BJ (cell line): Measurements from ENCODE around the gene PARVA. TPM values are rescaled to one million over a fixed set of nuclear protein-coding genes. Genes with fewer than 3 reads are reported as not detected.
"Not testable (repeated sequence)": the region's sequence is repeated elsewhere in the genome, so short reads cannot be mapped to it uniquely, and the experiment has no call there.

ENCODE experiments used
- CTCF ChIA-PET: fragments of 350-600 bp; formaldehyde crosslinking; extraction: SDS; loops from one replicate; lab custom pipeline; 2021; ENCODE audit warnings: antibody characterized with exemption, inconsistent platforms; lab: Yijun Ruan, JAX
- POLR2A ChIA-PET: fragments of 300-600 bp; sonication (Branson Sonifier 250); formaldehyde crosslinking; extraction: SDS; loops from one replicate; lab custom pipeline; 2021; ENCODE audit warnings: antibody characterized with exemption; lab: Charles Lee
- DNase-seq: peaks from one replicate; pipeline ENCODE4 v3.0.0-alpha.2; 2011; ENCODE audit warnings: low read depth
- H3K27me3 ChIP-seq: 2 replicates; pipeline ENCODE4 v1.6.0; 2011; ENCODE audit warnings: low read length; ENCODE audit not compliant: control insufficient read depth, insufficient read depth
- H3K36me3 ChIP-seq: 2 replicates; pipeline ENCODE4 v1.5.1; 2011; ENCODE audit warnings: low read length; ENCODE audit not compliant: control insufficient read depth, insufficient read depth
- H3K4me3 ChIP-seq: 2 replicates; pipeline ENCODE4 v1.5.1; 2011; ENCODE audit warnings: low read depth, mild to moderate bottlenecking, control low read depth, low read length
- polyA plus RNA-seq: library from polyadenylated mRNA; depleted of rRNA; stranded (reverse); fragments of >200 nt; gene quantifications from 2 replicates; pipeline ENCODE4 v1.2.3, GENCODE V29; 2011
- TF ChIP-seq, protein P1 (sequence below): IDR thresholded peaks from 2 replicates; pipeline ENCODE4 v1.5.1; 2011; ENCODE audit warnings: low read depth, mild to moderate bottlenecking, control low read depth, inconsistent platforms, low read length, moderate library complexity; ENCODE audit not compliant: insufficient read depth

The PARVA gene
- polyA plus RNA-seq, 1 experiment = 143 TPM

DNA sequence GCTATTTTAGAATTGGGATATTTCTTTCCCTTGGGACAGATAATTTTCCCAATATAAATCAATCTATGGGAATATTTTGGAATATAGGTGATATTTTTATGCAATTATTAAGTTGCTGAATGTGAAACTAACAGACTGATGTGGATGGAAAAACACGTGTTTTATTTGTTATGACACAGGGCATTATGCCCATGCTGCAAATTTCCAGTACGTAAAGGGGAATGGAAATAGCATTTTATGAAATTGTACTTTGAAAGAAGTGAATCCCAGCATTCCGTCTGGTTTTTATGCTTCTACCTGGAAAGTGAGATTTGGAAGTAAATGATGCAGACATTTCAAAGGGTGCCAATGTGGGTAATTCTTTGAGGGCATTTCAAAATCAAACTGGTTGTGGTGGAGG lies 142.7 kb downstream of the PARVA start:
- Histone ChIP-seq H3K36me3 (peaks cover 26% of the 10 kb centered on the region), H3K27me3 (no peaks in the 10 kb centered on the region), H3K4me3 (no peak overlapping the region)
- CTCF ChIA-PET = no interaction called here
- no peak for DNase-seq
- TF ChIP-seq, protein P1, sequence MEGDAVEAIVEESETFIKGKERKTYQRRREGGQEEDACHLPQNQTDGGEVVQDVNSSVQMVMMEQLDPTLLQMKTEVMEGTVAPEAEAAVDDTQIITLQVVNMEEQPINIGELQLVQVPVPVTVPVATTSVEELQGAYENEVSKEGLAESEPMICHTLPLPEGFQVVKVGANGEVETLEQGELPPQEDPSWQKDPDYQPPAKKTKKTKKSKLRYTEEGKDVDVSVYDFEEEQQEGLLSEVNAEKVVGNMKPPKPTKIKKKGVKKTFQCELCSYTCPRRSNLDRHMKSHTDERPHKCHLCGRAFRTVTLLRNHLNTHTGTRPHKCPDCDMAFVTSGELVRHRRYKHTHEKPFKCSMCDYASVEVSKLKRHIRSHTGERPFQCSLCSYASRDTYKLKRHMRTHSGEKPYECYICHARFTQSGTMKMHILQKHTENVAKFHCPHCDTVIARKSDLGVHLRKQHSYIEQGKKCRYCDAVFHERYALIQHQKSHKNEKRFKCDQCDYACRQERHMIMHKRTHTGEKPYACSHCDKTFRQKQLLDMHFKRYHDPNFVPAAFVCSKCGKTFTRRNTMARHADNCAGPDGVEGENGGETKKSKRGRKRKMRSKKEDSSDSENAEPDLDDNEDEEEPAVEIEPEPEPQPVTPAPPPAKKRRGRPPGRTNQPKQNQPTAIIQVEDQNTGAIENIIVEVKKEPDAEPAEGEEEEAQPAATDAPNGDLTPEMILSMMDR = no peak
- POLR2A ChIA-PET = no interaction called here

DNA sequence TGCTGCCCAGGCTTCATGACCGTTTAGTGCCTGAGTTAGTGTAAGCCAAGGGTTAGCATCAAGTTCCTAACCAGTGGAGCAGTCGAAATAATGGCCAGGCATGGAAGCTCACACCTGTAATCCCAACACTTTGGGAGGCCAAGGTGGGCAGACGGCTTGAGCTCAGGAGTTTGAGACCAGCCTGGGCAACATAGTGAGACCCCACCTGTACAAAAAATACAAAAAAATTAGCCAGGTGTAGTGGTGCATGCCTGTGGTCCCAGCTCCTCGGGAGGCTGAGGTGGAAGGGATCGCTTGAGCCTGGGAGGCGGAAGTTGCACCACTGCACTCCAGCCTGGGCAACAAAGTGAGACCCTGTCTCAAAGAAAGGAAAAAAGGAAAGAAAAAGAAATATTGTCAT lies 143.2 kb downstream of the PARVA start:
- DNase-seq, H3K27me3 ChIP-seq, POLR2A ChIA-PET, CTCF ChIA-PET, H3K4me3 ChIP-seq: not testable (repeated sequence)
- H3K36me3 ChIP-seq = peaks cover 26% of the 10 kb centered on the region

DNA sequence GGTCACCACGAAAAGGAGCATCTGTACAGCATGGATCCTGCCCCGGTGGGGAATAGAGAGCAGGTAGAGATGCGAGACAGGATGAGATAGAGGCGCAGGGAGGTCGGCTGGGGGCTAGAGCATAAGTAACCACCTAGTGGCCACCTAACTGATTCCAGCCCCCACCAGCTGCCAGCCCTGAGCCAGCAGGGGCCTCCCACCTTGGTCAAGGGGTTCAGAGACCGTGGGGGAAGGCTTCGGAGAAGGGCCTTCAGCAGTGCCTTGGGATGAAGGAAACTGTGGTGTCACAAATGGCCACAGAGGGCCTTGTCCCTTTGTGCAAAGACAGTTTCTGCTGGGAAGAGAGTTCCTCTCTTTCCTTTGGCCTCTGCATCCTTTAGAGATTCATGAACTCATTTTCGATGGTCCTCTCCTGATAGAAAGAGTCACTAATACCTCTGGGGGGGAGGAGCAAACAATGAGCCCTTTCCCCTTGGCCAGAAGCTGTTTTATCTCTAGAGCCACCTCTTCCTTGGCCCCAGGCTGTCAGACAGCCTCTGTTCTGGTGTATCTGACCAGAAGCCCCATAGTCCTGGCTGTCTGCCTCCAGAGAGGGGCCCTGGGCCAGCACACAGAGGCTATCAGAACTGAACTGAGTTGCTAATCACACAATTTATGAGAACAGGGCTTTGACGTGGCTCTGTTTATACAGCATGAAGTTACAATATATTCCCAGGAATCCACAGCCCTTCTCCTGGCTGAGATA lies 146.0 kb downstream of the PARVA start:
- ChIA-PET POLR2A (no interaction called here), CTCF (no interaction called here)
- peaks cover 16% of the 10 kb centered on the region for H3K36me3 ChIP-seq
- TF ChIP-seq, protein P1 = no peak
- no peaks in the 10 kb centered on the region for H3K27me3 ChIP-seq
- no peak for DNase-seq
- H3K4me3 ChIP-seq = no peak overlapping the region

DNA sequence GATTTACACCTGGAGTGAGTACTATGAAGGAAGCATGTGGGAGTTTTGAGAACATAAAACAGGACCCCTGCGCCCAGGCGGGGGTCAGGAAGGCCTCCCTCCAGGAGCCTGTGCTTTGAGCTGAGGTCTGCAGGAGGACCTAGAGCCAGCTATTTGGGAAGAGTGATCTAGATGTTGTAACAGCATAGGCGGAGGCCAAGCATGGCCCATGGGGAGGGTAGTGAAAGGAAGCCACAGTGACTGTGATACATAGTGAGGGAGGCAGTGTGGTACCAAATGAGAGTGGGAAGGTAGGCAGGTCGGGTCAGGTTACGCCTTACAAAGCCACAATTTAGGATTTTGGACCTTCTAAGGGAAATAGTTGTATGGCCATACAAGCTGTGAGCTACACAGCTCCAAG lies 147.5 kb downstream of the PARVA start:
- no peak for DNase-seq
- TF ChIP-seq, protein P1 = no peak
- CTCF ChIA-PET = no interaction called here

DNA sequence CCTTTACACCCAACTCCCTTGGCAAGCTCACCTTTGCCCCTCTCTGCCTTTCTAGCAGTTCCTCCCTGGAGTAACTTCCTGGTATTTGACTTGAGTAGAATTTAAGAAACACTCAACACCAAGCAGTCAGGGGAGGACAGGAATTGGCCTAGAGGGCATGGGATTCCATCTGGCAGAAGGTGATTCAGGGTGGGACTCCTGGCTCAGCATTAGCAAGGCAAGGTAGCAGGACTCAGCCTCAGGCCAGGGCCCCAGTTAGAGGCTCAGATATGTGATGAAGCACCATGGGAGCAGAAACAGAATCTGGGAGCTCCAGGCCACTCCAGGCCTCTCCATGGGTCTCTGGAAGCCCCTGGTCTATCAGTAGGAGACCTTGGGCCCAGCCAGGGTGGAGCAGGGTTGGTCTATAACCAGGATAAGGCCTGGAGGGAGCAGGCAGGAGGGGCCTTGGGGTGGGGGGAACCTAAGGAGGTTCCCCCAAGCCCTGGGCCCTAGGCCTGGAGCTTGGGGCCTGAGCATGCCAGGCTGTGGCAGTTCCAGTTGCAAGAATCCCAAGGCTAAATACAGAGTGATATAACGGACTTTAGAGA lies 148.2 kb downstream of the PARVA start:
- POLR2A ChIA-PET = no interaction called here
- CTCF ChIA-PET = no interaction called here
- Histone ChIP-seq H3K4me3 (no peak overlapping the region), H3K27me3 (no peaks in the 10 kb centered on the region), H3K36me3 (peaks cover 8% of the 10 kb centered on the region)
- TF ChIP-seq, protein P1 = no peak
- no peak for DNase-seq

More for the DNA sequence above, 147.5 kb downstream of the PARVA start:
- POLR2A ChIA-PET = no interaction called here
- Histone ChIP-seq H3K27me3 (no peaks in the 10 kb centered on the region), H3K36me3 (peaks cover 8% of the 10 kb centered on the region), H3K4me3 (no peak overlapping the region)
